ENCODE data around the gene FBXL17. TPM values are rescaled to one million over a fixed set of nuclear protein-coding genes. Genes with fewer than 3 reads are reported as not detected.

FBXL17 gene
- total and polyA plus RNA-seq, 2 of the 4 experiments (the other 2 are of a cell fraction), result 3.9 to 8.1 TPM

- no CpG with 5 or more reads among the region's 7 CpGs for WGBS, 2 experiments (ENCODE audit: extremely low coverage in 2 of 2, insufficient read length in 1 of 2)
- Histone ChIP-seq H3K4me3 (ENCODE audit: insufficient read depth, low read depth, low read length) (no peak overlapping the region), H4K8ac (ENCODE audit: low read depth in 2 of 2, low read length in 2 of 2) (peak overlapping the region in 1 of 2 experiments; percentile 59; a peak in 3 of 4 replicates), H3K4me1 (ENCODE audit: control insufficient read depth, insufficient read depth, low read length) (peaks cover 10% of the 10 kb centered on the region), H2BK20ac (ENCODE audit: low read depth, low read length) (peak overlapping the region; percentile 85), H3K9me1 (ENCODE audit: insufficient read depth, low read length) (peaks cover 9% of the 10 kb centered on the region), H3K56ac (ENCODE audit: extremely low read depth, insufficient read depth, low read length) (no peak overlapping the region), H2BK120ac (ENCODE audit: low read depth, low read length) (peak overlapping the region; percentile 99), H2AFZ (replicated peaks; ENCODE audit: low read length, poor library complexity) (peak overlapping the region; percentile 66), H3K9me3 (ENCODE audit: control insufficient read depth, insufficient read depth, low read length) (no peaks in the 10 kb centered on the region), H2BK15ac (ENCODE audit: low read depth, low read length) (peak overlapping the region; percentile 54; the same call in 1 of the 3 replicates), H2BK5ac (ENCODE audit: low read depth, low read length, poor library complexity, severe bottlenecking) (peak overlapping the region; percentile 51), H2AK9ac (replicated peaks; ENCODE audit: low read depth, low read length, poor library complexity) (peak overlapping the region; percentile 79), H3K27me3 (ENCODE audit: control insufficient read depth, insufficient read depth, low read length) (no peaks in the 10 kb centered on the region), H2AK5ac (ENCODE audit: low read depth, low read length) (peak overlapping the region; percentile 66; the same call in 1 of the 2 replicates), H3K9ac (ENCODE audit: low read depth, low read length) (no peak overlapping the region), H3K14ac (replicated peaks; ENCODE audit: low read depth, low read length) (peak overlapping the region; percentile 86), H3K36me3 (ENCODE audit: control insufficient read depth, insufficient read depth, low read length) (no peaks in the 10 kb centered on the region), H3K79me1 (ENCODE audit: low read depth in 1 of 2, low read length in 2 of 2) (0 out of 4 replicates have a peak, but pooled peaks cover 0 to 3% of the 10 kb centered on the region in 2 experiments), H4K20me1 (ENCODE audit: insufficient read depth, low read length) (no peaks in the 10 kb centered on the region), H3K4me2 (ENCODE audit: low read depth, low read length) (no peak overlapping the region), H3K18ac (ENCODE audit: low read depth, low read length) (no peak overlapping the region), H4K91ac (ENCODE audit: insufficient read depth, low read depth, low read length) (peak overlapping the region; percentile 76), H4K5ac (ENCODE audit: low read depth, low read length) (peak overlapping the region; percentile 4; the same call in 1 of the 2 replicates), H3K23ac (ENCODE audit: low read depth, low read length) (peak overlapping the region; percentile 47), H3K4ac (ENCODE audit: low read depth, low read length) (peak overlapping the region; percentile 93), H3K27ac (ENCODE audit: insufficient read depth, low read length) (peak overlapping the region; percentile 16; the same call in 1 of the 2 replicates)
- no TSS peak for BruUV-seq (replicated peaks)
- in situ Hi-C loops (cut with MboI; ENCODE audit: low sequenced_read_pairs), result no loop called here
- intact Hi-C loops (cut with micrococcal nuclease), result no loop called here
- TF ChIP-seq MAFK (IDR thresholded peaks at IDR 0.05; ENCODE audit: low read depth, low read length) (no peak), FOS (IDR thresholded peaks at IDR 0.05; ENCODE audit: low read depth, low read length) (no peak), NFE2L2 (IDR thresholded peaks at IDR 0.05; ENCODE audit: low read depth, low read length) (no peak), SMC3 (IDR thresholded peaks at IDR 0.05; ENCODE audit: low read depth, low read length) (no peak)
- ATAC-seq (ENCODE audit: low read depth) (no peak; the same call in 1 of the 2 replicates), DNase-seq (no peak)
- ChIA-PET CTCF (interaction anchor here (1.4 kb wide), 1 partner anchor 10 kb away, joined by 3 read pairs; no protein-coding TSS in a partner anchor), POLR2A (ENCODE audit: unreplicated experiment) (no interaction called here)
- dilution Hi-C loops (cut with HindIII; ENCODE audit: low sequenced_read_pairs, unreplicated experiment), result no loop called here
These were observed 513.1 kb downstream of the FBXL17 start for GRCh38 chr5:107868650-107869409.

Data from IMR-90 (cell line).